GM12873 (cell line): ENCODE data around the gene KLHL33.

Experiments used
- TF ChIP-seq, protein P1 (sequence below): IDR thresholded peaks from 2 replicates; pipeline ENCODE4 v1.5.1; 2012; ENCODE audit warnings: low read depth, mild to moderate bottlenecking, moderate library complexity, low read length, control low read depth; ENCODE audit not compliant: insufficient read depth; ENCODE audit errors: missing control alignments

The KLHL33 gene

DNA sequence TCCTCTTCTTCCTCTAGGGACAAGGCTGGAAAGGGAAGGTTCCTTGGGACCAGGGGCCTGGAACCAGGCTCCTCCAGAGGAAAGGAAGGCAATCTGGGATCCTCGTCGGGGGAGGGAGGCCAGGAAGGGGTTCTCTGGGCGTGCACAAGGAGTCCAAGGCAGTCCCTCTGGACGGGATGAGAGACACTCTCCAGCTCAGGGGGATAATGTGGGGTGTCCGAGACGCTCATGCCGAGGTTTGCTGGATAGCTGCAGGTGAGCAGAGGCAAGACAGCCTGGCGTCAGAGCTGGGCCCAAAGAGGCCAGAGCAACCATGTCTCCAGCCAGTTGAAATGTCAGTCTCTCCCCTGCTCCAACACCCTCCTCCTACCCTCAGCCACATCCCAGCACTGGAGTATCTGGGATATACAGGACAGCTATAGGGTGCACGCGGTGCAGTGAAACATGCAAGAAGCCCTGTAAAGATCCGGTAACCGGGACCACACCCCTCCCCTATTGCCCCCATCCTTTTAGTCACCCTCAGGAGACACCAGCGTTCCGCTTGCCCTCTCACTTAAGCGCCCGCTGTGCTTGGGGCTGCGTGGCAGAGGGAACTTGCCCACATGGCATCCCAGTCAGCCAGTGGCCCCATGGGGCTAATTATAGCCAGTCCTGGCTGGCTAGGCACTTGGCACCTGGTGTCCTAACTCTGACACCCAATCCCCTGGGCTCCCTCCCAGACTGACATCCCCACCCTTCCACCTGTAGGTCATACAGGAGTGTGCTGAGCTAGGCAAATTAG is at the start of gene KLHL33:
Gene KLHL33 (minus strand): TSS at position 585 of the 781 bp plus-strand sequence. CDS start 355 bp downstream, at position 230.
- TF ChIP-seq, protein P1, sequence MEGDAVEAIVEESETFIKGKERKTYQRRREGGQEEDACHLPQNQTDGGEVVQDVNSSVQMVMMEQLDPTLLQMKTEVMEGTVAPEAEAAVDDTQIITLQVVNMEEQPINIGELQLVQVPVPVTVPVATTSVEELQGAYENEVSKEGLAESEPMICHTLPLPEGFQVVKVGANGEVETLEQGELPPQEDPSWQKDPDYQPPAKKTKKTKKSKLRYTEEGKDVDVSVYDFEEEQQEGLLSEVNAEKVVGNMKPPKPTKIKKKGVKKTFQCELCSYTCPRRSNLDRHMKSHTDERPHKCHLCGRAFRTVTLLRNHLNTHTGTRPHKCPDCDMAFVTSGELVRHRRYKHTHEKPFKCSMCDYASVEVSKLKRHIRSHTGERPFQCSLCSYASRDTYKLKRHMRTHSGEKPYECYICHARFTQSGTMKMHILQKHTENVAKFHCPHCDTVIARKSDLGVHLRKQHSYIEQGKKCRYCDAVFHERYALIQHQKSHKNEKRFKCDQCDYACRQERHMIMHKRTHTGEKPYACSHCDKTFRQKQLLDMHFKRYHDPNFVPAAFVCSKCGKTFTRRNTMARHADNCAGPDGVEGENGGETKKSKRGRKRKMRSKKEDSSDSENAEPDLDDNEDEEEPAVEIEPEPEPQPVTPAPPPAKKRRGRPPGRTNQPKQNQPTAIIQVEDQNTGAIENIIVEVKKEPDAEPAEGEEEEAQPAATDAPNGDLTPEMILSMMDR: no peak

DNA sequence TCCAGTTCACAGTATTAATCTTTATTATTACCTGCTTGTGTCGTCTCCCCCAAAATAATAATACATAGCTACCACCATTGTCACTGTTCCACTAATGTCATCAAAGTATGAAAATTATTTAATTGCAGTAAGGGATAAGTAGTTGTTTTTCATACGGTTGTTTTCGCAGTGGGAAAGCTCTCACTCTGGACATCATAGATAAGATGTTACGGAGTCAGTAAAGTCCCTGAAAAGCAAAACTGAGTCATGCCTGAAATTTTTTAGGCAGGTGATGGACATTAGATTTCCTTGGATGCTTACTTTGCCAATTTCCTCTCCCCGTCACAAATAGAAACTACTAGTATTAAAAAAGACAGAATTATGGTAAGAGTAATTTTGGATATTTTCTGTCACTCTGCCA is 46.4 kb upstream of the KLHL33 start:
- TF ChIP-seq, protein P1: no peak

DNA sequence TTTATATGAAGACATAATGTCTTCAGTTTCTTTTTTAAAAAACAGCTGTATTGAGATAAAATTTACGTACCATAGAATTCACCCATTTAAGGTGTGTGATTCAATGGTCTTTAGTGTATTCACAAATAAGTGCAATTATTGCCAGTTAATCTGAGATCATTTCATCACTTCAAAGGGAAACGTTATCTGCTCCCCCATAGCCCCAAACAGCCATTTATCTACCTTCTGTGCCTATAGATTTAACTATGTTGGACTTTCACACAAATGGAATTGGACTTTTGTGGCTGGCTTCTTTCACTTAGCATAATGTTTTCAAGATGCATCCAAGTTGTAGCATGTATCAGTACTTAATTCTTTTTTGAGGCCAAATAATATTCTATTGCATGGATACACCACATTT is 42.9 kb upstream of the KLHL33 start:
- TF ChIP-seq, protein P1: no peak

DNA sequence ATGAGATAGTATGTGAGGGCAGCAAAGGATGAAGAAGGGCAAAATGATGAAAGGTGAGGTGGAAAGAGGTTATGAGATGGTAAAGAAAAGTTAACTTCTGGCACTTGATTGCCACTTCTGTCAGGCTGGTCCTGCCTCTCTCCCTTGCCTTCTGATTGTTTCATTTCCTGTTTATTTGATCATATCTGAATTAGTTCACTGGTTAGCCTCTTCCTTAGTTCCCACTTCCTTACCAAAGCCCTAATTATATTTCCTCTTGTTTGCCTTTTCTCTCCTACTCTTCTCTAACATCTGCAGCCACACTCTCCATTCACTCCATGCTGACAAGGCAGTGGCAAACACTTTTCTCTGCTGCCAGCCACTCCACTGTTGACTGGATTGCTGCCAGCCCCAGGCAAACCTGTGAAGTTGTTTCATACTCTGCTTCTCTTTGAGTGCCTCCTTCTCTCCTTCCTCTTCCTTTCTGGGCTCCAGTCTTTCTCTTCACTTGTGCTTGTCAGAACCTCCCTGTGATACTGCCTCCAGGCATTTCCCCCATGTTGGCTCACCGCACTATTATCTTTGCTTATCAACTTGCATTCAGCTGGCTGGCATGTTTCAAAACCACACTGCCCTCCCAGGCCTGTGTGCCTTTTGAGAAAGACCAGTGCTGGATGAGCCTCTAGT is 41.4 kb upstream of the KLHL33 start:
- TF ChIP-seq, protein P1: no peak

- TF ChIP-seq, protein P1: no peak
Measured at GRCh38 chr14:20476776-20477175, 40.8 kb upstream of the KLHL33 start.

DNA sequence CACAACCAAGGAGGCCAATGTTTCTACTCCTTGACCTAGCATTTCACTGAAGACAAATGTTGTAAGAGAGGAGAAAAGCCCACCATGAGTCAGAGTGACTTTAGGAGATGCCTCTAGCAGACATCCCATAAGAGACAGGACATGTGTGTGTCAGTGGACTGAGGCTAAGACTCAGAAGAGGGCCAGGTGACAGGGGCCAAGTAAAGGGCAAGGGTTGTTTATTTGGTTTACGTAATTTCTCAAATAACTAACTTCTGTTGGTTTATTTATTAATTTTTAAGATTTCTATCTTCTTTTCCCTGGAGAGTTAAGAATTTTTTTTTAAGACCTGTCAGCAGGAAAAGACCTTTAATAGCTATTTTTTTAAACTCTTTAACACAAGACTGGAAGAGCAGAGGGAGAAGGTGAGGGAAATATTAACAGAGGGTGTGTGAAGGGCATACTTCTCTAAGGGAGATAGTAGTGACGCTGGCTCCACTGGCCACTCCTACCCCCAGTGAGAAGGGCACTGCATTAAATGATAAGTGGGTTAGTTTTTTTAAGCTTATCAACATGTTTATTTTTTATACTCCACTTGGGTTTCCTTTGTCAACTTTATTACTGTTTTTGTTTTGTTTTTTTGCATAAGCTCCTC is 36.7 kb upstream of the KLHL33 start:
- TF ChIP-seq, protein P1: no peak

GRCh38 chr14:20470603-20470901 is 34.6 kb upstream of the KLHL33 start:
- TF ChIP-seq, protein P1: no peak
